AG04450 (cell line): ENCODE results near the gene ANKRD17. TPM values are rescaled to one million over a fixed set of nuclear protein-coding genes. Genes with fewer than 3 reads are reported as not detected.
A peak's percentile ranks its signal among the peaks of the same experiment; 100 is the strongest.

Experiments
- CTCF ChIA-PET: fragments of 300-600, 350-600 bp; formaldehyde crosslinking; extraction: SDS; loops from one replicate; lab custom pipeline; 2022; ENCODE audit warnings: antibody characterized with exemption, inconsistent platforms; lab: Charles Lee
- POLR2A ChIA-PET: fragments of 350-600 bp; formaldehyde crosslinking; extraction: SDS; loops from one replicate; lab custom pipeline; 2021; ENCODE audit warnings: antibody characterized with exemption, inconsistent platforms; lab: Yijun Ruan, JAX
- DNase-seq: peaks from one replicate; pipeline ENCODE4 v3.0.0-alpha.2; 2011; ENCODE audit warnings: low read depth, low spot score
- H3K27ac ChIP-seq: one replicate; pipeline ENCODE4 v1.5.1; 2012; ENCODE audit warnings: low read depth, low read length, control low read depth
- H3K27me3 ChIP-seq: one replicate; pipeline ENCODE4 v1.6.0; 2012; ENCODE audit warnings: low read length; ENCODE audit not compliant: control insufficient read depth, insufficient read depth
- H3K4me3 ChIP-seq: 2 replicates; pipeline ENCODE4 v1.5.1; 2011; ENCODE audit warnings: mild to moderate bottlenecking, low read depth, low read length, control low read depth
- H3K9me3 ChIP-seq: 2 replicates; pipeline ENCODE4 v1.5.1; 2012; ENCODE audit warnings: low read length; ENCODE audit not compliant: control insufficient read depth, insufficient read depth
- CTCF ChIP-seq: IDR thresholded peaks from 2 replicates; pipeline ENCODE4 v1.5.1; 2011; ENCODE audit warnings: low read depth, low read length, control low read depth, inconsistent platforms
- polyA plus RNA-seq: library from polyadenylated mRNA; depleted of rRNA; stranded (reverse); fragments of >200 nt; gene quantifications from 2 replicates; pipeline ENCODE4 v1.2.3, GENCODE V29; 2011

Gene ANKRD17
- polyA plus RNA-seq, 1 experiment = 71.1 TPM

- no peak for TF ChIP-seq CTCF
- no peak for DNase-seq
- H3K27ac ChIP-seq = no peak overlapping the region
- H3K27me3 ChIP-seq = no peaks in the 10 kb centered on the region
- ChIA-PET CTCF (no interaction called here), POLR2A (no interaction called here)
- H3K9me3 ChIP-seq = no peaks in the 10 kb centered on the region
- H3K4me3 ChIP-seq = no peak overlapping the region
These were observed 33.7 kb downstream of the ANKRD17 start for GRCh38 chr4:73224886-73225285.

GRCh38 chr4:73223258-73223650, 35.3 kb downstream of the ANKRD17 start:
- ChIA-PET CTCF (interaction anchor here (0.6 to 1.3 kb wide), 2 partner anchors 34 to 115 kb away, joined by 3 to 7 read pairs; no protein-coding TSS in a partner anchor), POLR2A (interaction anchor here (0.6 to 1.5 kb wide), 2 partner anchors 35 to 38 kb away, joined by 5 to 9 read pairs; partner anchors contain the start of gene ANKRD17)
- Histone ChIP-seq H3K27me3 (no peaks in the 10 kb centered on the region), H3K4me3 (peak overlapping the region; percentile 3; the same call in 1 of the 2 replicates), H3K27ac (no peak overlapping the region), H3K9me3 (no peaks in the 10 kb centered on the region)
- no peak for DNase-seq
- no peak for TF ChIP-seq CTCF

- POLR2A ChIA-PET = interaction anchor here (0.5 to 1.5 kb wide), 3 partner anchors 33 to 39 kb away, joined by 3 to 9 read pairs (median 5); partner anchors contain the start of gene ANKRD17
These were observed 35.9 kb downstream of the ANKRD17 start for GRCh38 chr4:73222466-73223257.

GRCh38 chr4:73221734-73222133, 36.9 kb downstream of the ANKRD17 start:
- Histone ChIP-seq H3K27me3 (no peaks in the 10 kb centered on the region), H3K27ac (no peak overlapping the region), H3K9me3 (no peaks in the 10 kb centered on the region), H3K4me3 (peak overlapping the region; percentile 58)
- DNase-seq = no peak
- ChIA-PET POLR2A (interaction anchor here (0.5 kb wide), 1 partner anchor 32 kb away, joined by 3 read pairs; no protein-coding TSS in a partner anchor), CTCF (no interaction called here)
- no peak for TF ChIP-seq CTCF

More at GRCh38 chr4:73222466-73223257, 35.9 kb downstream of the ANKRD17 start:
- Histone ChIP-seq H3K27me3 (no peaks in the 10 kb centered on the region), H3K27ac (peak overlapping the region; percentile 53), H3K9me3 (no peaks in the 10 kb centered on the region), H3K4me3 (peak overlapping the region; percentile 58)
- CTCF ChIA-PET = interaction anchor here (0.6 to 1.3 kb wide), 2 partner anchors 35 to 114 kb away, joined by 3 to 7 read pairs; no protein-coding TSS in a partner anchor
- peak; percentile 81 for DNase-seq
- no peak for TF ChIP-seq CTCF

- CTCF ChIA-PET = interaction anchor here (0.6 to 0.8 kb wide), 2 partner anchors 36 to 149 kb away, joined by 3 read pairs; no protein-coding TSS in a partner anchor
- no peak overlapping the region for H3K27ac ChIP-seq
- no peak for TF ChIP-seq CTCF
- DNase-seq = no peak
- H3K4me3 ChIP-seq = no peak overlapping the region
- H3K27me3 ChIP-seq = no peaks in the 10 kb centered on the region
- H3K9me3 ChIP-seq = no peaks in the 10 kb centered on the region
- POLR2A ChIA-PET = no interaction called here
These were observed 37.8 kb downstream of the ANKRD17 start for GRCh38 chr4:73220815-73221214.
